ENCODE data around the gene DDX10.

GRCh38 chr11:108985945-108986279 is 321.0 kb downstream of the DDX10 start:
- TF ChIP-seq POLR2A (IDR thresholded peaks at IDR 0.05; ENCODE audit: low read length) (no peak), GATA1 (IDR thresholded peaks at IDR 0.05; ENCODE audit: low read depth, low read length) (no peak)

Data from erythroblast (primary cell).